GM21717 (cell line): ENCODE results near the gene JUNB.

Experiments used
- ATAC-seq: cut with Tn5 transposase; IDR thresholded peaks from one replicate; pipeline ENCODE4 v1.9.1; 2021; ENCODE audit warnings: mild to moderate bottlenecking, moderate library complexity; ENCODE audit not compliant: unreplicated experiment

The JUNB gene

GRCh38 chr19:12840091-12841079 is 49.1 kb downstream of the JUNB start:
- ATAC-seq, result no peak

GRCh38 chr19:12841094-12841493 is 49.8 kb downstream of the JUNB start:
- no peak for ATAC-seq

- ATAC-seq, result no peak
Observed at GRCh38 chr19:12842511-12842910, 51.2 kb downstream of the JUNB start.
